BE2C (cell line): ENCODE data around the gene TNS3.
"Not testable (repeated sequence)": the region's sequence is repeated elsewhere in the genome, so short reads cannot be mapped to it uniquely, and the experiment has no call there.

Experiments used
- DNase-seq: peaks from one replicate; pipeline ENCODE4 v3.0.0-alpha.2; 2020
- H3K27me3 ChIP-seq: fragments of 250-450 bp; sonication (Bioruptor Pico); 2 replicates; pipeline ENCODE4 v1.5.1; 2020; ENCODE audit warnings: mild to moderate bottlenecking
- H3K36me3 ChIP-seq: fragments of 250-450 bp; sonication (Bioruptor Pico); 2 replicates; pipeline ENCODE4 v1.5.1; 2020; ENCODE audit warnings: mild to moderate bottlenecking
- H3K4me1 ChIP-seq: fragments of 250-450 bp; sonication (Bioruptor Pico); 2 replicates; pipeline ENCODE4 v1.5.1; 2020
- H3K4me3 ChIP-seq: 2 replicates; pipeline ENCODE4 v1.5.1; 2011; ENCODE audit warnings: low read depth, low read length
- H3K9me3 ChIP-seq: fragments of 250-450 bp; sonication (Bioruptor Pico); 2 replicates; pipeline ENCODE4 v1.5.1; 2020
- TF ChIP-seq, protein P1 (sequence below): IDR thresholded peaks from 2 replicates; pipeline ENCODE4 v1.5.1; 2012; ENCODE audit warnings: mild to moderate bottlenecking, low read depth, low read length

Gene TNS3

DNA sequence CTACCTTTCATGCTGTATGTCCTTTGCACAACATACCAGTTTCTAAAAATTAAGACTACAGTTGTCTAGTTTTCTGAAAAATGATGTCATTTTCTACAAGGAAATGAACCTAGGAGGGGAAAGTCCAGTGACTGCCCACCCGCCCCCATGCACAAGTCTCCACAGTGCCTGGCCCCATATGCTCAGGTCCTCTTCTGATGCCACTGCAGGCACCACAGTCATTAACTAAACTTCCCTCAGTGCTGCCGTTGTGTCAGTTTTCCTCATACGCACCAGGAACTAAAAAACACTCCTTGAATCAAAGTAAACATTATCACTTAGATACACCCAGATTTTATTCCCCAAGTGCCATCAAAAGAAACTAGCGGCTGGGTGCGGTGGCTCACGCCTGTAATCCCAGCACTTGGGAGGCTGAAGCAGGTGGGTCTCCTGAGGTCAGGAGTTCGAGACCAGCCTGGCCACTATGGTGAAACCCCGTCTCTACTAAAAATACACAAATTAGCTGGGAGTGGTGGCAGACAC lies 6.9 kb upstream of the TNS3 start:
- TF ChIP-seq, protein P1, sequence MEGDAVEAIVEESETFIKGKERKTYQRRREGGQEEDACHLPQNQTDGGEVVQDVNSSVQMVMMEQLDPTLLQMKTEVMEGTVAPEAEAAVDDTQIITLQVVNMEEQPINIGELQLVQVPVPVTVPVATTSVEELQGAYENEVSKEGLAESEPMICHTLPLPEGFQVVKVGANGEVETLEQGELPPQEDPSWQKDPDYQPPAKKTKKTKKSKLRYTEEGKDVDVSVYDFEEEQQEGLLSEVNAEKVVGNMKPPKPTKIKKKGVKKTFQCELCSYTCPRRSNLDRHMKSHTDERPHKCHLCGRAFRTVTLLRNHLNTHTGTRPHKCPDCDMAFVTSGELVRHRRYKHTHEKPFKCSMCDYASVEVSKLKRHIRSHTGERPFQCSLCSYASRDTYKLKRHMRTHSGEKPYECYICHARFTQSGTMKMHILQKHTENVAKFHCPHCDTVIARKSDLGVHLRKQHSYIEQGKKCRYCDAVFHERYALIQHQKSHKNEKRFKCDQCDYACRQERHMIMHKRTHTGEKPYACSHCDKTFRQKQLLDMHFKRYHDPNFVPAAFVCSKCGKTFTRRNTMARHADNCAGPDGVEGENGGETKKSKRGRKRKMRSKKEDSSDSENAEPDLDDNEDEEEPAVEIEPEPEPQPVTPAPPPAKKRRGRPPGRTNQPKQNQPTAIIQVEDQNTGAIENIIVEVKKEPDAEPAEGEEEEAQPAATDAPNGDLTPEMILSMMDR = no peak
- Histone ChIP-seq H3K36me3 (no peaks in the 10 kb centered on the region), H3K9me3 (no peaks in the 10 kb centered on the region), H3K27me3 (no peaks in the 10 kb centered on the region), H3K4me3 (no peak overlapping the region), H3K4me1 (no peaks in the 10 kb centered on the region)
- DNase-seq = no peak

DNA sequence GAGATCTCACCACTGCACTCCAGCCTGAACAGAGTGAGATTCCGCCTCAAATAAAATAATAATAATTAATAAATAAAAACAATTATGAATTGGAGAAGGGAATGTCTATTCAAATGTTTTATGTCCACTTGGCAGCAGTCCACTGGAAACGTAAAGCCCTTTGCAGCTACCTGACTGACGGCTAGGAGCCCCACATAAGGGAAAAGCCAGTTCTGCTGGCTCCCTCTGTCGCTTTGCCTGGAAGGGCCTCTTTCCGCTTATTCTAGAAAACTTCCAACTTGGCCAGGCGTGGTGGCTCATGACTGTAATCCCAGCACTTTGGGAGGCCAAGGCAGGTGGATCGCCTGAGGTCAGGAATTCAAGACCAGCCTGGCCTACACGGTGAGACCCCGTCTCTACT lies 6.1 kb upstream of the TNS3 start:
- Histone ChIP-seq H3K4me1 (no peaks in the 10 kb centered on the region), H3K36me3 (no peaks in the 10 kb centered on the region), H3K9me3 (no peaks in the 10 kb centered on the region), H3K4me3 (no peak overlapping the region), H3K27me3 (no peaks in the 10 kb centered on the region)
- TF ChIP-seq, protein P1 = no peak
- DNase-seq = no peak

DNA sequence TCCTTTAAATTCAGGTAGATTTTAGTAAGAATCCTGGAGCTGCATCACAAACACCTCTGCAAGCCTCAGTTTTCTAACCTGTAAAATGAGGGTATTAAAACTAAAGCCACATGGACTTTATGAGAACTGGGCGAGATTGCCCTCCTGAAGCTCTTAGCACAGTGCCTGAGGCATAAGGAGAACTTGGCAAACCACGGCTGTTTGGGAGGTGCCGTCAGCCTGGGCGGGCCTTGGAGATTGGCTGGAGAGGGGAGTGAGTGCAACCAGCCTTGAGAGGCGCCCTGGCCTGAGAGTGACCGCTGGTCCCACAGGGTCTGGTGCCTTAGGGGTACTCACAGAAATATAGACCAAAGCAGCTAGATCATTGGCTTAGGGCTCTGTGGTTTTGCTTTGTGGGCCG lies 5.4 kb upstream of the TNS3 start:
- TF ChIP-seq, protein P1 = no peak
- Histone ChIP-seq H3K4me3 (no peak overlapping the region), H3K36me3 (no peaks in the 10 kb centered on the region), H3K4me1 (no peaks in the 10 kb centered on the region), H3K9me3 (no peaks in the 10 kb centered on the region), H3K27me3 (peaks cover 4% of the 10 kb centered on the region)
- DNase-seq = no peak

- Histone ChIP-seq H3K4me1 (no peaks in the 10 kb centered on the region), H3K36me3 (no peaks in the 10 kb centered on the region), H3K4me3 (no peak overlapping the region), H3K9me3 (no peaks in the 10 kb centered on the region), H3K27me3 (peaks cover 8% of the 10 kb centered on the region)
- peak; percentile 41 for DNase-seq
- TF ChIP-seq, protein P1 = no peak
Observed at GRCh38 chr7:47586925-47587324, 5.0 kb upstream of the TNS3 start.

- not testable (repeated sequence) for DNase-seq, H3K4me3 ChIP-seq, H3K36me3 ChIP-seq, H3K4me1 ChIP-seq, H3K9me3 ChIP-seq
- H3K27me3 ChIP-seq = peaks cover 15% of the 10 kb centered on the region
Observed at GRCh38 chr7:47586161-47586670, 4.3 kb upstream of the TNS3 start.

GRCh38 chr7:47584536-47584895 lies 2.6 kb upstream of the TNS3 start:
- Histone ChIP-seq H3K27me3 (peaks cover 20% of the 10 kb centered on the region), H3K4me3 (no peak overlapping the region), H3K4me1 (no peaks in the 10 kb centered on the region), H3K9me3 (no peaks in the 10 kb centered on the region), H3K36me3 (no peaks in the 10 kb centered on the region)
- TF ChIP-seq, protein P1 = no peak
- no peak for DNase-seq
